Globus pallidus (tissue), 1 donor: ENCODE data around the gene ITGB4.
A peak's percentile ranks its signal among the peaks of the same experiment; 100 is the strongest.
"Not testable (repeated sequence)": the region's sequence is repeated elsewhere in the genome, so short reads cannot be mapped to it uniquely, and the experiment has no call there.

Source experiments
- DNase-seq: peaks from one replicate; pipeline ENCODE4 v3.0.0-alpha.2; 2015; ENCODE audit warnings: low spot score

The ITGB4 gene

DNA sequence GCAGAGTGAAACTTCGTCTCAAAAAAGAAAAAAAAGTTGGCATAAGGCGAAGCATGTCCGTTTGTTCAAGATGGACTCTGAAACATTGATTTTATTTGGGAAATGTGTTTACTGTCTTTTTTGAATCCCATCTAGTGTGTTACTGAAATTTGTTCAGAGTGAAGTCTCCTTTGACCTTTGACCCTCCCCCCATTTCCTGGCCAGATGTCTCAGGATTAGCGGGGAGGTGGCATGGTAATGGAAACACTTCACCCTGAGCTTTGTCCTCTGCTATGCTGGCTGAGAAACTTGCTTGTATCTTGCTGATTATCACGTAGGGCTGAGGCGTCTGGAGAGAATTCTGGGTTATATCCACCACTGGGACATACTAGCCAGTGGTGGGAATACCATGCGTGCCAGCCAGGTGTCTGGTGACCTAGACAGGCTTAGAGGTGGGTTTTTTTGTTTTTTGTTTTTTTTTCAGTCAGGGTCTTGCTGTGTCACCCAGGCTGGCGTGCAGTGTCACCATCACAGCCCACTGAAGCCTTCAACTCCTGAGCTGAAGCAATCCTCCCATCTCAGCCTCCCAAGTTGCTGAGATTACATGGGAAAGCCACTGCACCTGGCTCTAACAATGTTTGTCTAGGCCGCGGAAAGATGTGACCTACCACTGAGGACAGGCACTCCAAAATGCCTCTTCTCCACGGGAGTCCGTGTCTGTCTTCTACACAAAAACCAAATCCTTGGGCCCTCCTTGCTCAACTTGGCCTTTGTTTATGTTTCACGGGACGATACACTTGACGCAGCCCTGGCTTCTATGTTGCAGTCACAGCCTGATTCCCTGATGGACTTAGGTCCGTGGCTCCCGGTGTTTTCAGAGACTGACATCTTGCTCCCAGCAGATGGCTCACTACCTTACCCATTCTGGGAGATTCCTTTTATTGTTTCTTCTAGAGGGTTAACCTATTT lies 50.3 kb downstream of the ITGB4 start:
- no peak for DNase-seq

DNA sequence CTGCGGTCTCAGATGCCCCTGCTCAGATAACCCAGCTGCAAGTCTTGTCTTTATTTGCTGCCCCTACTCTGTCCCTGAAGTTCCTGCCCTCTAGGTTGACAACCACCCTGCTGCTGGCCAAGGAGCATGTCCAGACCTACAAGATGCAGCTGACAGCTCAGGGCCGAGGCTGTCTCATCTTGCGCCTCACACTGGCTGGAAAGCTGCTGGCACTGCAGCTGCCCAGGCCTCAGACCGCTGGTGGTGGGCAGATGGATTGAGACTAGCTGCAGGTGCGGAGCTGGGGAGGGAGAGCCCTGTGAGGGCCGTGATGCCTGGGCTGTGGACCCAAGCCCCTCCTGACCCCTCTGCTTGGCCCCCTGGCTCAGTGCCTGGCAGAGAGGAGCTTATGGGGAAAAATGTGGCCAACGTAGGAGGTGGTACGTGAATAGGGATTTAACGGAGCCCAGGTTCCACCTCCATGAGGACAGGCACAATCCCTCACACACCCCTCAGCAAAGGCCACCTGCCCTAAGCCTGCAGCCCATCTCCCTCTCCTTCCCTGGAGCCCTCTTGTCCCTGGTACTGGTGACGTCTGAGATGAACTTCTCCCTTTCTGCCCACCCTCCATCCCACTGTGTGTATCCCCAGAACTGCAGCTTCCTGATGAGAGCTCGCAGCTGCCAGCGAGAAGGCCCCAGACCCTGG lies 52.0 kb downstream of the ITGB4 start:
- no peak for DNase-seq

DNA sequence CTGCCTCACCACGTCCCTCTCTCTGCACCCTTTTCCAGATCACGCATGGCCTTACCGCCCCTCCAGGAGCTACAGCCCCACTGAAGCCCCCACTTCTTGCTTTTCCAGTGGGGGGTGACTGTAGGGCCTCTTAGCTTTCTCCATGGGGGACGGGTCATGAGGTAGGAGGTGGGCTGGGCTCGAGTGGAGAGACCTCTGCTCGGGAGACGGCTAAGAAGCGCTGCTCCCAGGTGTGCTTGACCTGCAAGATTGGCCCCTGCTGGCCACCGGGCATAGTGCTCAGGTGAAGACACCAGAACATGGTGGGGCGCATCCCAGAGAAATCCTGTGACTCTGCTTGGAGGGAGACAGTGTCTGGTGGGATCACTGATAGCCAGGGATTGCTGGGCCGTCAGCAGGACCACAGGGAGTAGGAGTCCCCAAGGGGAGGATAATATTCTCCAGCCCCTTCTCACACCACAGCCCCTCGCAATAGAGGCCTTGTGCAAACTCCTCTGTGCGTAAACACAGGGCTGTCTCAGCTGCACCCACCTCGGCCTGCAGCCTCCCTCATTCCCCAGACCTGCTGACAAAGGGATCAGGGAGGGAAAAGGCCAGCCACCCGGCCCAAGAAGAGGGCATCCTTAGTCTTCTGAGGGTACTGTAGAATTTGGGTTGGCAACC lies 52.7 kb downstream of the ITGB4 start:
- no peak for DNase-seq

DNA sequence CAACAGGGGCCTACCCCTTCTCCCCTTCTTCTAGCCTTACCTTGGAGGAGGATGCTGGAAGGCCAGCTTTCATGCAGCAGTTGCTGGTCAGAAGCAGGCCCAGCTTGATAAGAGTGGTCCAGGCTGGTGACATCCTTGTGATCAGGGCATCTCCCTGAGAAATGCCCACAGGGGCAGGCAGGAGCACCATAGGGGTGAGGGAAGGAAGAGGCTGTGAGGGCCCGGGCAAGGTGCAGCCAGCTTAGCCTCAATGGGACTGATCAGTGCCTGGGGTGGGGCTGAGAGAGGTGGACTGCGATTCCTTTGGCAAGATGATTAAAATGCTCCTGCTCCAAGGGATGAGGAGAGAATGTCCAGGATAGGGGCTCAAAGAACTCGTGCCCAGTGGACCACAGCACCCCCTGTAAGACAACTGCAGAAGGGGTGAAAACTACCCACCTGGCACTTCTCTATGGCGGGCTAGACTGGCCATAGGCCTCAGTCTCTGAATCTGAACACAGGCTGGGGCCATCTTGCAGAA lies 53.3 kb downstream of the ITGB4 start:
- no peak for DNase-seq

- no peak for DNase-seq
These were observed 53.9 kb downstream of the ITGB4 start for GRCh38 chr17:75774991-75775668.

GRCh38 chr17:75776386-75777295 lies 55.4 kb downstream of the ITGB4 start:
- peak; percentile 45 for DNase-seq

DNA sequence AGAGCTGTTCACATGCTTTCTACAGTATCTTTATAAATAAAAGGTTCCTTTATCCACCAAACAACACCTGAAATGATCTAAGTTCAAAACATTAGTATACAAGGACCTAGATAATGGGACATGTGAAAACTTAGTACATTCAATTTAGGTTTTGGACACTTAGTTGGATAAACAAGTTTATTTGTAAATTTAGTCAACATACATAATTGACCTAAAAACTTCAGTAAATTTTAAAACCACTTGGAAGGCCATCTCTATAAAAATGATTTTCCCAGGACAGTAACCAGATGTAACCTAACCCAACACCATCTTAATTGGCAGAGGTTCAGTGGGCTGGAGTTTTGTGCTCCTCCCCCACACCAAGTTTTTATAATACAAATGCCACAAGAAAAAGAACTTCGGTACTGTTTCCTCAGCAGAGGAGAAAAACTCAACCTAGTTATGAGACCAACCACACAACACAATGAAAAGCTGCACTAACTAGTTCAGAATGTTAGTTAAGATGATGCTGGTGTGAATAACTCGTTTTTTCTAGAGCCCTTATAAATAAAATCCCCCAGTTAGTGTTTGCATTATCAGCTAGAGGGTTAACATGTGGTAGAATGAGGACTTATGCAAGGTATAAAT lies 56.1 kb downstream of the ITGB4 start:
- DNase-seq, result peak; percentile 46

GRCh38 chr17:75778066-75778860 lies 57.0 kb downstream of the ITGB4 start:
- not testable (repeated sequence) for DNase-seq

GRCh38 chr17:75778861-75779249 lies 57.6 kb downstream of the ITGB4 start:
- DNase-seq, result no peak

GRCh38 chr17:75779250-75779986 lies 58.2 kb downstream of the ITGB4 start:
- DNase-seq, result peak; percentile 100

- no peak for DNase-seq
These were observed 59.0 kb downstream of the ITGB4 start for GRCh38 chr17:75779987-75780889.

DNA sequence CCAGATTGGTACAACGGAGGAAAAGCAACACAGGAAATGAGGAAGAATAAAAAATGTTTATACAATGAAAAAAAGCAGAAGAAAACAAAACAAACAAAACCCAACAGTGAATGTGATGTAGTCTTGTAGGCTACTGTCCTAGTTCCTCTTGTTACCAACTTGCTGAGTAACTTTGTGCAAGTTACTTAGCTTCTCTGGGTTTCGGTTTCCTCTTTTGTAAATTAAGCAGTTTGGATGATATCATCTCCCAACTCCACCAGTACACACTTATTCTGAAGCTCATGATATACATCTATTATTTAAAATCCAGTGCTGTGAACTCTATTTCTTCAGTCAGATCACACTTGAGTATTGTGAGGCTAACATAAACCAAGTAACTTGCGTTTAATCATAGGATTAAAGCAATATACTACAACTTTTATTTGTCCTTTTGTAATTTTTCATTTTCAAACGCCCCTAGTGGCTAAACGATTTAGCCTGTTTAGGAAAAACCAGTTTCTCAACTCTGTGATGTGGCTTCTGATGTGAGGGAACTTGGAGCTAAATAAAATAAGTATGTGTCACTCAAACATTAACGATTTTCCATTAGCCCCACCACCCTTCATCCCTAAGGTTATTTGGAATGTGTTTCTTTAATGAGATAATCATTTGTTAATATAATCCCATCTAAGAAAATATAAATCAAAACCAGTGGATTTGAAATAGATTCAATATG lies 62.0 kb downstream of the ITGB4 start:
- DNase-seq, result peak; percentile 63

GRCh38 chr17:75783803-75784472 lies 62.7 kb downstream of the ITGB4 start:
- no peak for DNase-seq

DNA sequence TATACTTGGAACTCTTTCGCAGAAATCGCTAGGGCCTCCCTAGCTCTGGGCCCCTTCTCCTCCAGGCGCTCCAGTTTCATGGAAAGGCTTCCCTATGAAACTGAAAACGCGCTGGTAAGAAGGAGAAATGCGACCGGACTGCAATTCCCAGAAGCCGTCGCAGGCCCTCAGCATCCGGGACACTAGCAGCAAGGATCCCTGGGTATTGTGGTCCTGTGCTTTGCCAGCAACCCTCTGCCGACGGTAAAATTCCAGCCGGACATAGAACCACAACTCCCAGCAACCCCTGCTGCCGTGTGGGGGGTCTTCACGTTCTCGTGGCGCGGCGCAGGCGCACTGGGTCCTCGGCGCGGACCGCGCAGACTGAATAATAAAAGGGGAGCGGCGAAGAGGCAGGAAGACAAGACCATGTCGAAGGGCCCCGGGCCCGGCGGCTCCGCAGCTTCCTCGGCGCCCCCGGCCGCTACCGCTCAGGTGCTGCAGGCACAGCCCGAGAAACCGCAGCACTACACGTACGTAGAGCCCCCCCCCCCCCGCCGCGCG lies 63.3 kb downstream of the ITGB4 start, which contains the start of gene UNK:
TSS of gene UNK (plus strand) at position 334 of the 543 bp plus-strand sequence. CDS start at position 409, 75 bp downstream.
- peak; percentile 99 for DNase-seq

DNA sequence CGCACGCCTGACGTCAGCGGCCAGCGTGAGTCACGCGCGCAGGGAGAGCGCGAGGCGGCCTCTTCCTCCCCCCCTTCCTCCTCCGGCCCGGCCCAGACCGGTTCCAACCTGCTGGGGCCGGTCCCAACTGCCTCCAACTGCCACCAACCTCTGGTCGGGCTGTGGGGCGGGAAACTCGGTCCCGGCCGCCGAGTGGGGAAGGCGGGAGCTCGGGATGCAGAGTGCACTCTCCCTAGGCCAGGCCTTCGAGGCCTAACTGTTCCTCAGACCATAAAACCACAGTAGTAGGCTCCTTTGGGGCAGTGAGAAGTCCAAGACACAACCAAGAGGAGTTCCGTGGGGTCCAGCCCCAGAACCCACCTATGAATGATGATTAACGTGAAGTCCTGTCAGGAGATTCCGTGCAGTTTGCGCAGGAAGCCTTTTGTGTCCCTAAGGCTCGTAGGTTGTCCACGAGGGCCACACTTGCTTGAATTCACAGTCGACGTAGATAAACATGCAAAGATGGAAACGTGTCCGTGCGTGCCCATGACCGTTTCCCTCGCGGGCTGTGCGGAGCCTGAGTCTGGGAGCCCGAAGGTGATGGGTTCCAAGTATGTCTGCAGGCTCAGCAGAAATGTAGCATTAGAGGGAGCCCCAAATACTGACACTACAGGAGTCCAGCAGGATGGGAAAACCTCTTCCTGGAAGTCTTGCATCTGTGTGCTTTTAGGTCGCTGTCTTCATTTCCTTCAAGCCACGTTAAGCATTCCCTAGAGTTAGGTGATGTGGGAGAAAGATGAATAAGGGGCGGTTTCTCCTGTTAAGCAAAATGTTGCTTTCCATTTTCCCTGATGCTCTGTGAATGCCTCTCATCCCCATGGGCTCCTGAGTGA lies 64.0 kb downstream of the ITGB4 start:
- DNase-seq, result peak; percentile 88
